Retinal pigment epithelial cell (primary cell): ENCODE data around the gene MAPK1.
"Not testable (repeated sequence)": the region's sequence is repeated elsewhere in the genome, so short reads cannot be mapped to it uniquely, and the experiment has no call there.

Experiments
- DNase-seq: peaks from one replicate; pipeline ENCODE4 v3.0.0-alpha.2; 2010; ENCODE audit warnings: low read depth
- H3K4me3 ChIP-seq: 2 replicates; pipeline ENCODE4 v1.5.1; 2011; ENCODE audit warnings: mild to moderate bottlenecking, low read length, control low read depth, moderate library complexity
- CTCF ChIP-seq: conservative IDR thresholded peaks from 2 replicates; pipeline ENCODE4 v1.5.1; 2011; ENCODE audit warnings: low read depth, low read length, control low read depth, inconsistent platforms

Gene MAPK1

GRCh38 chr22:21803811-21804249, 63.6 kb downstream of the MAPK1 start:
- no peak overlapping the region for H3K4me3 ChIP-seq
- no peak for TF ChIP-seq CTCF
- DNase-seq = no peak

- TF ChIP-seq CTCF = no peak
- no peak for DNase-seq
- H3K4me3 ChIP-seq = no peak overlapping the region
Observed at GRCh38 chr22:21802673-21803072, 64.8 kb downstream of the MAPK1 start.

- H3K4me3 ChIP-seq = no peak overlapping the region
- no peak for DNase-seq
- no peak for TF ChIP-seq CTCF
Observed at GRCh38 chr22:21802056-21802455, 65.4 kb downstream of the MAPK1 start.

GRCh38 chr22:21801304-21801644, 66.2 kb downstream of the MAPK1 start:
- DNase-seq, H3K4me3 ChIP-seq: not testable (repeated sequence)

GRCh38 chr22:21800552-21801303, 66.7 kb downstream of the MAPK1 start:
- no peak for DNase-seq
- no peak for TF ChIP-seq CTCF
- H3K4me3 ChIP-seq = no peak overlapping the region

GRCh38 chr22:21797444-21798221, 69.8 kb downstream of the MAPK1 start:
- no peak for DNase-seq
- TF ChIP-seq CTCF = no peak
- H3K4me3 ChIP-seq = no peak overlapping the region

GRCh38 chr22:21796863-21797262, 70.6 kb downstream of the MAPK1 start:
- TF ChIP-seq CTCF = no peak
- H3K4me3 ChIP-seq = no peak overlapping the region
- DNase-seq = no peak
